Fibroblast of lung (primary cell): ENCODE results near the gene SATL1. TPM values are rescaled to one million over a fixed set of nuclear protein-coding genes. Genes with fewer than 3 reads are reported as not detected.

Source experiments
- DNase-seq, 2 donors: peaks; one replicate each; pipeline versions ENCODE4 v3.0.0 to v3.0.0-alpha.2; 2010; ENCODE audit warnings: low read depth in 2 of 2
- H2AFZ ChIP-seq: 2 replicates; pipeline ENCODE4 v1.5.1; 2012; ENCODE audit warnings: low read length, control low read depth, inconsistent platforms
- H3K27ac ChIP-seq: 2 replicates; pipeline ENCODE4 v1.5.1; 2011; ENCODE audit warnings: low read length, control low read depth; ENCODE audit not compliant: insufficient read depth
- H3K27me3 ChIP-seq: 2 replicates; pipeline ENCODE4 v1.5.1; 2011; ENCODE audit warnings: mild to moderate bottlenecking, low read length; ENCODE audit not compliant: control insufficient read depth, insufficient read depth
- H3K36me3 ChIP-seq: 2 replicates; pipeline ENCODE4 v1.5.1; 2011; ENCODE audit warnings: low read length; ENCODE audit not compliant: control insufficient read depth, insufficient read depth
- H3K4me1 ChIP-seq: 2 replicates; pipeline ENCODE4 v1.5.1; 2011; ENCODE audit warnings: low read length; ENCODE audit not compliant: control insufficient read depth, insufficient read depth; ENCODE audit errors: extremely low read depth
- H3K4me2 ChIP-seq: 2 replicates; pipeline ENCODE4 v1.5.1; 2011; ENCODE audit warnings: low read length, control low read depth; ENCODE audit not compliant: insufficient read depth; ENCODE audit errors: extremely low read depth
- H3K4me3 ChIP-seq, 4 experiments: fragments of 200-600 bp in 1 of 4; sonication (generic) in 1 of 4; replicated peaks in 1 of 4; 2 replicates each; pipeline ENCODE4 v1.5.1; 2011 to 2016; ENCODE audit warnings: low read length in 4 of 4, low read depth in 3 of 4, mild to moderate bottlenecking in 3 of 4, control low read depth in 2 of 4, inconsistent platforms in 1 of 4, mixed read lengths in 1 of 4; ENCODE audit not compliant: insufficient read depth in 1 of 4; ENCODE audit errors: control extremely low read depth in 1 of 4
- H3K79me2 ChIP-seq: 2 replicates; pipeline ENCODE4 v1.5.1; 2012; ENCODE audit warnings: mild to moderate bottlenecking, low read length, inconsistent platforms; ENCODE audit not compliant: control insufficient read depth, insufficient read depth
- H3K9ac ChIP-seq: 2 replicates; pipeline ENCODE4 v1.5.1; 2011; ENCODE audit warnings: mild to moderate bottlenecking, low read length, control low read depth; ENCODE audit not compliant: insufficient read depth
- H3K9me3 ChIP-seq: 2 replicates; pipeline ENCODE4 v1.5.1; 2012; ENCODE audit warnings: low read depth, low read length; ENCODE audit not compliant: control insufficient read depth, insufficient read depth
- H4K20me1 ChIP-seq: 2 replicates; pipeline ENCODE4 v1.5.1; 2011; ENCODE audit warnings: low read length; ENCODE audit not compliant: control insufficient read depth, insufficient read depth; ENCODE audit errors: extremely low read depth
- CTCF ChIP-seq, 2 donors: IDR thresholded peaks in 1 of 2; conservative IDR thresholded peaks in 1 of 2; 1 replicate in 1 of 2; 2 replicates in 1 of 2; pipeline ENCODE4 v1.5.1; 2011 to 2012; ENCODE audit warnings: low read length in 2 of 2, control low read depth in 1 of 2, inconsistent platforms in 1 of 2, low read depth in 1 of 2, mild to moderate bottlenecking in 1 of 2
- EZH2 ChIP-seq: IDR thresholded peaks from 2 replicates; pipeline ENCODE4 v1.5.1; 2012; ENCODE audit warnings: low read length, control low read depth, mild to moderate bottlenecking; ENCODE audit errors: missing control alignments
- polyA plus RNA-seq, 2 donors: library from polyadenylated mRNA; depleted of rRNA in 1 of 2; stranded (reverse) in 1 of 2; unstranded in 1 of 2; fragments of >200 nt; gene quantifications; 2 replicates each; pipeline ENCODE4 v1.2.1, GENCODE V29; 2011 to 2012; ENCODE audit warnings: missing spikeins in 1 of 2
- total RNA-seq: library from RNA; depleted of rRNA; stranded (reverse); fragments of >200 nt; gene quantifications from 2 replicates; pipeline ENCODE4 v1.2.1, GENCODE V29; 2014

The SATL1 gene
- total and polyA plus RNA-seq, 2 donors (not counting 1 experiment from before 2014, with no cell fraction given): not detected

DNA sequence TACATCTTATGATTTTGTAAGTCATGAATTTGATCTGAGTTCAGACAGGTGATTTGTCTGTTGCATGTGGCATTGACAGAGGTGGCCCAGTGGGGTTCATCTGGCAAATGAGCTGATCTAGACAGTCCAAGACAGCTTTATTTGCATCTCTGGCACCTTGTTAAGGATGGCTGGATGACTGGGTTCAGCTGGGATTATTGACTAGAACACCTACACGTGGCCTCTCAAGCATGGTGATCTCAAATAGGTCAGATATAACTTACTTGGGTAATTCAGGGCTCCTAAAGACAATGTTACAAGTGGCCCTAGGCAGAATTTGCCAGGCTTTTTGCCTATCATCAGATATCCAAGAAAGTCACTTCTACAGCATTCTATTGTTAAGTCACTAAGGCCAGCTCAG is 192.0 kb downstream of the SATL1 start:
- no peak for DNase-seq
- TF ChIP-seq CTCF (conservative IDR thresholded peaks at IDR 0.05 in 1 of 2, IDR thresholded peaks at IDR 0.05 in 1 of 2; ENCODE audit: low read depth in 1 of 2, low read length in 2 of 2): no peak
- no peak for TF ChIP-seq EZH2
- Histone ChIP-seq H3K4me3 (no peak overlapping the region), H4K20me1 (no peaks in the 10 kb centered on the region), H2AFZ (no peak overlapping the region), H3K27me3 (no peaks in the 10 kb centered on the region), H3K4me1 (no peaks in the 10 kb centered on the region), H3K36me3 (no peaks in the 10 kb centered on the region), H3K79me2 (no peaks in the 10 kb centered on the region), H3K27ac (peak overlapping the region; percentile 15), H3K4me2 (no peak overlapping the region), H3K9me3 (no peaks in the 10 kb centered on the region), H3K9ac (no peak overlapping the region)

Other genes starting within 250 kb of the SATL1 start
- gene APOOL, start 239.9 kb downstream of the SATL1 start, total RNA-seq: 6.4 and 11.6 TPM in 2 replicates
- gene APOOL, start 239.9 kb downstream of the SATL1 start, polyA plus RNA-seq: 5.8 and 5.9 TPM in 2 replicates
- 0.50 and 1.0 TPM in 2 replicates for gene ZNF711, start 212 bp upstream of the SATL1 start, total RNA-seq
- gene ZNF711, start 212 bp upstream of the SATL1 start, polyA plus RNA-seq: 0.42 and 0.52 TPM in 2 replicates
- gene POF1B, start 135.9 kb upstream of the SATL1 start, total RNA-seq: not detected in 2 replicates
- gene POF1B, start 135.9 kb upstream of the SATL1 start, polyA plus RNA-seq: not detected in 2 replicates